ENCODE data around the gene BTF3. TPM values are rescaled to one million over a fixed set of nuclear protein-coding genes. Genes with fewer than 3 reads are reported as not detected.

The BTF3 gene
- total RNA-seq, 4 donors from 2014 or later, result 407 to 480 (median 449) TPM

DNA sequence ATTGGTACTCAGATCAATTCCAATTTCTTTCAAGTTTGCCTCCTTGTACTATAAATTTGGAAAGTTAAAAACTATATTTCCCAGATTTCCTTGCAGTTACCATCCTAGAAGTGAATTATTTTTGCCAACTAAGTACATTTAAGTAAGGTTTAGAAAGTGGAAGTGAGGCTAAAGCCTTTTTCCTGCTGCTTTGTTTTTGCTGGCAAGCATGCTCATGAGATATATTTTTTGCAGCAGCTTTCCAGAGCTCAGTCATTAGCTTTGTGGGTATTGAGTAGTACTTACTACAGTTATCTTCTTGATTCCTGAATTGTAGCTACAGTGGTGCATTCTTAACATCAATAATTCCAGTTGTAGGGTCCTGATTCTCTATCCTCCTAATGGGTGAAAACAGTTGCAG lies 3.5 kb upstream of the BTF3 start:
- ATAC-seq (ENCODE audit: low FRiP score), result no peak
- TF ChIP-seq, protein P1, sequence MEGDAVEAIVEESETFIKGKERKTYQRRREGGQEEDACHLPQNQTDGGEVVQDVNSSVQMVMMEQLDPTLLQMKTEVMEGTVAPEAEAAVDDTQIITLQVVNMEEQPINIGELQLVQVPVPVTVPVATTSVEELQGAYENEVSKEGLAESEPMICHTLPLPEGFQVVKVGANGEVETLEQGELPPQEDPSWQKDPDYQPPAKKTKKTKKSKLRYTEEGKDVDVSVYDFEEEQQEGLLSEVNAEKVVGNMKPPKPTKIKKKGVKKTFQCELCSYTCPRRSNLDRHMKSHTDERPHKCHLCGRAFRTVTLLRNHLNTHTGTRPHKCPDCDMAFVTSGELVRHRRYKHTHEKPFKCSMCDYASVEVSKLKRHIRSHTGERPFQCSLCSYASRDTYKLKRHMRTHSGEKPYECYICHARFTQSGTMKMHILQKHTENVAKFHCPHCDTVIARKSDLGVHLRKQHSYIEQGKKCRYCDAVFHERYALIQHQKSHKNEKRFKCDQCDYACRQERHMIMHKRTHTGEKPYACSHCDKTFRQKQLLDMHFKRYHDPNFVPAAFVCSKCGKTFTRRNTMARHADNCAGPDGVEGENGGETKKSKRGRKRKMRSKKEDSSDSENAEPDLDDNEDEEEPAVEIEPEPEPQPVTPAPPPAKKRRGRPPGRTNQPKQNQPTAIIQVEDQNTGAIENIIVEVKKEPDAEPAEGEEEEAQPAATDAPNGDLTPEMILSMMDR (IDR thresholded peaks at IDR 0.05), result no peak
- DNase-seq (ENCODE audit: low spot score), result no peak

DNA sequence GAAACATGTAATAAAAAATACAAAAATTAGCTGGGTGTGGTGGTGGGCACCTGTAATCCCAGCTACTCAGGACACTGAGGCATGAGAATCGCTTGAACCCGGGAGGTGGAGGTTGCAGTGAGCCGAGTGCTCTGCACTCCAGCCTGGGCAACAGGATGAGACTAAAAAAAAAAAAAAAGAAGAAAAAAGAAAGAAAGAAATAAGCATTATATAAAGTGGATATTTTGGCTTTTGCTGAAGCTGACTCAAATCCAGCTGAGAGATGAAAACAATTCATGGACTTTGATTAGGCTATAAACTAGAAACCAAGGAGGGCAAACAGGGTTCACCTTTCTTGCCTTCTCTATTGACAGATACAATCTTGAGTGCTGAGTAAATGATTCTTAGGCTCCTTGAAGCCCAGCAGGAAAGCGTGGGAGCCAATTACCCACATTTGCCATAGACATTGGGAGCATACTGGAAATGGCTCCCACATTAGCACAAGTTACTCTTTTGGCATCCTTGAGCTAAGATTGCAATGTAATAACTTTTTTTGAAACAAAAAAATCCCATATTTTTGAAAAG lies 2.4 kb upstream of the BTF3 start:
- no peak for DNase-seq (ENCODE audit: low spot score)
- ATAC-seq (ENCODE audit: low FRiP score), result no peak
- TF ChIP-seq, protein P1 (IDR thresholded peaks at IDR 0.05), result no peak

DNA sequence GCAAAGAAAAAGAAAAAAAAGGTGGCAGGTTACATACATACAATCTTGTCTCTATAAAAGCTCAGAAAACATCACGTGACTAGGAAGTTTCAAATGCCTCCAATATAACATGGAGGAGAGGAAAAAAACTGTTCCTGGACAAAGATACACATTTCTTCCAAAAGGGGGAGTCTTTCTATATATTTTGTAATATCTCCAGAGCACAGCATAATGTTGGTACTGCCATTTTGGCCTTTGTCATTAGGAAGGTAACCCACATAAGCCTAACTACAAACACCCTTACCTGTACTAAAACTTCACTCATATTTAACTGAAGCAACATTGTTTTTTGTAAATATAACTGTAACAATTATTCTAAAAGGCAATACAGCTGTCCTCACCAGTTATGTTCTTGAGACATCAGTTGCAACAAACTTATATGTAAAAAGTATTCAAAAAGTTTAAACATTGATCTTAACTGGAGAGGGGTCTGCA lies 1.2 kb upstream of the BTF3 start:
- TF ChIP-seq, protein P1 (IDR thresholded peaks at IDR 0.05), result no peak

DNA sequence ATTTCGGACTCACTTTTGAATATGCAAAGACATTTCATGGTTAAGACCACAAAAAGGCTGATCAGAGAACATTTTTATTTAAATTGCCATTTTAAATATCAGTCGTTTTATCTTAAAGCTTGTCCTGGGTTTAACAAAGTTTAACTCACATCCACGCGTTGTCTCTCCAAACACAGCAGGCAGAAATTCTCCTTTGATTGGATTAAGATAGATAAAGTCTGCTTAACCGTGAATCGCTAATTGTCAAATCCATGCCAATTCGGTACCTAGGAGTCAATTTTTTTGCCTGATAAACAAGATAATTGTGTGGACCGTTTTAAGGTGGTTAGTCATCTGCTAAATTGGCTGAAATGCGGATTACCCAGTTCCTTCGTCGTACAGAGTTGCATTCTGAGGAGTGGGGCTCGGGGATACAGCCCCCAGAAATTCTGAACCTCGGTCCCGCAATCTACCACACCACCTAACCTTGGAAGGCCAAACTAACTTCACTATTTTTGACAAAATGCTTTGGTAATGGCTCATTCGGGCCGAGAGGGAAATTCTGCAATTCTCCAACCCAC lies 665 bp upstream of the BTF3 start:
- no peak for DNase-seq (ENCODE audit: low spot score)
- TF ChIP-seq, protein P1 (IDR thresholded peaks at IDR 0.05), result no peak
- ATAC-seq (ENCODE audit: low FRiP score), result peak; percentile 21

More for the DNA sequence above, 1.2 kb upstream of the BTF3 start:
- DNase-seq (ENCODE audit: low spot score) (no peak), ATAC-seq (ENCODE audit: low FRiP score) (no peak)

DNA sequence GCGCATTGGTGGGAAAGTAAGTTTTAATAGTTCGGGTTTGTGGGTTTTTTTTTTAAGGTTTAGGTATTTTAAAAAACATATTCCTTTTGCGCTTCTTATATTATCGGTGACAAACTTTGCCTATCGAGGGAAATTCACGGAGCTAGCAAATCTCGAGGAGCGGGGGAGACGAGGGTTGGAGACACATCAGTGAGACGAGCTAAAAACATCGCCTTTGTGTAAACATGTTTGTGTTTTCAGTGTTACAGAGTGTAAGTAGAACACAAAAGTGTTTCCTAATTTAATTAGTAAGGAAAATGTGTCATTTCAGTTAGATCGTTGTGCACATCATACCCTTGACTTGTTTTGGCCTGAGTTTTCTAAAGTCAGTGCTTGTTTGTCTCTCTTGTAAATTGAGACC lies 945 bp downstream of the BTF3 start:
- ATAC-seq (ENCODE audit: low FRiP score), result no peak
- TF ChIP-seq, protein P1 (IDR thresholded peaks at IDR 0.05), result no peak
- DNase-seq (ENCODE audit: low spot score), result no peak

DNA sequence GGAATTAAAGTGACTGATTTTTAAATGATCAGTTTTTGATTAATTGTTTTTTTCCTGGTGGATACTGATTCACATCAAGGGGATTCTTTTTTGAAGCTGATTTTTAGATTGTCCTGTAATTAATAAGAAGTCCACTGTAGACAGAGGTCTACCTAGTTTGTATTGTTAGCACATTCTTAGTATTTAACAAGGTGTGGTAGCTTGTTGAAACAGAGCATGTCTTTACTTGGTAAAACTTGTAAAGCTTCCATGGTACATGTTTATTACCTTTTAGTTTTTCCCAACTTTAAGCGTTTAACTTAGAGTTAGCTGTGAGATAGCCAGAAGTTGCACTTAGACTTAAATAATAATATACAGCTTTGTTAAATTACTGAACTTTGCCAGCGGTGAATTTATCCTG lies 1.5 kb downstream of the BTF3 start:
- ATAC-seq (ENCODE audit: low FRiP score) (no peak), DNase-seq (ENCODE audit: low spot score) (no peak)
- TF ChIP-seq, protein P1 (IDR thresholded peaks at IDR 0.05), result no peak

DNA sequence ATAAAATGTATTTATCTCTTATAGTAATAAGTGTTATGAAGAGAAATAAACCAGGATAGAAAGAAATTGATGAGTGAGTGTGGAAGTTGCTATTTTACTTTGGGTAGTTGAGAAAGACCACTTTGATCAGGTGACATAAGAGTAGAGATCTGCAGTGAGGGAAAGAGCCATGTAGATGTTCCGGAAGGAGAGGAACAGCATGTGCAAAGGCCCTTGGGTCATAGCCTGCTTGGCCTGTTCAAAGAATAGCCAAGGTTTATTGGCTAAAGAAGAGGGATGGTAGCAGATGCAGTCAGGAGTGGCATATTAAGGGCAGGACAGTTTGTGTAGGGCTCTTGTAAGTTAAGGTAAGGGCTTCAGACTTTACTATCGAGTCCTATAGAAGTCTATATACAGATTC lies 3.2 kb downstream of the BTF3 start:
- ATAC-seq (ENCODE audit: low FRiP score) (no peak), DNase-seq (ENCODE audit: low spot score) (no peak)
- TF ChIP-seq, protein P1 (IDR thresholded peaks at IDR 0.05), result no peak

All from omental fat pad (tissue), 4 donors.